ENCODE data around the gene CHRDL2.
A peak's percentile ranks its signal among the peaks of the same experiment; 100 is the strongest.

The CHRDL2 gene

DNA sequence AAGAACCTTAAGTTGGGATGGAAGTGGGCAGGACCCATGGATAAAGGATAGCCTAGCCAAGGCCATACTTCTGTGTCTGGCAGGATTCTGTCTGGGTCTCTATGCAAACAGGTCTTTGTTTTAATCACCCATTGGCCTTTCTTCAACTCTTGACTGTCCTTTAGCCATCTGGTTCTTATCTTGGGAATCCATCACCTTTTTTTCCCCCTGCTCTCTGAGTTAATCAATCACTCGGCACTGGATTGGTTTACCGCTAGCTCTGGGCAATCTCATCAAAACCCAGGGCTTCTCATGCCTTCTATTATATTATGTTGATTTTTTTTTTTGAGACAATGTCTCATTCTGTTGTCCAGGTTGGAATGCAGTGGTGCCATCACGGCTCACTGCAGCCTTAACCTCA, 15.6 kb upstream of the CHRDL2 start:
- Histone ChIP-seq H3K36me3 (ENCODE audit: insufficient read depth, low read length) (no peaks in the 10 kb centered on the region), H3K9ac (ENCODE audit: low read depth, low read length) (no peak overlapping the region), H3K4me1 (ENCODE audit: insufficient read depth, low read length) (peaks cover 18% of the 10 kb centered on the region), H3K27ac (ENCODE audit: low read depth, low read length) (no peak overlapping the region), H3K9me3 (ENCODE audit: insufficient read depth, low read depth, low read length) (peaks cover 3% of the 10 kb centered on the region; the same call in 1 of the 2 replicates), H3K27me3 (ENCODE audit: insufficient read depth, low read length) (no peaks in the 10 kb centered on the region), H3K4me3 (ENCODE audit: low read length) (no peak overlapping the region)
- WGBS = 89% methylated on average over 3 of the region's 3 CpGs

DNA sequence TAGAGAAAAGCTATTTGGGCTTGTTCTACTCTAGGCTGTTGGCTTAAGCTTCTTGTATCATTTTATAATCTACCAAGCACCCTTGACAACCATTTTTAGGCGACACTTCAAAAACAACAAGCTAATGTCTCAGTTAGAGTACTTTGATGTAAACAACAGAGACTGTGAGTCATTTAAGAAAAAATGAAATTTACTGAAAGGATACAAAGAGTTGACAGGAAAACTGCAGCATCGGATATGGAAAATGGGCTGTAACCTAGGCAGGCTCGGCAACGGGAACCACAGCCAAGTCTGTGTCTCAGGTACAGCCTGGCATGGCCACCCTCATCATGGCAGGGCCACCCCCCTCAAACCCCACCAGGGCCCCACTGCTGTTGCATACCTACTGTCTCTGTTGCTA, 13.1 kb upstream of the CHRDL2 start:
- Histone ChIP-seq H3K9ac (ENCODE audit: low read depth, low read length) (no peak overlapping the region), H3K9me3 (ENCODE audit: insufficient read depth, low read depth, low read length) (peaks cover 18% of the 10 kb centered on the region), H3K4me1 (ENCODE audit: insufficient read depth, low read length) (peaks cover 9% of the 10 kb centered on the region; the same call in 1 of the 2 replicates), H3K27ac (ENCODE audit: low read depth, low read length) (no peak overlapping the region), H3K27me3 (ENCODE audit: insufficient read depth, low read length) (no peaks in the 10 kb centered on the region), H3K36me3 (ENCODE audit: insufficient read depth, low read length) (no peaks in the 10 kb centered on the region), H3K4me3 (ENCODE audit: low read length) (no peak overlapping the region)
- WGBS = 70% methylated on average over 4 of the region's 4 CpGs

DNA sequence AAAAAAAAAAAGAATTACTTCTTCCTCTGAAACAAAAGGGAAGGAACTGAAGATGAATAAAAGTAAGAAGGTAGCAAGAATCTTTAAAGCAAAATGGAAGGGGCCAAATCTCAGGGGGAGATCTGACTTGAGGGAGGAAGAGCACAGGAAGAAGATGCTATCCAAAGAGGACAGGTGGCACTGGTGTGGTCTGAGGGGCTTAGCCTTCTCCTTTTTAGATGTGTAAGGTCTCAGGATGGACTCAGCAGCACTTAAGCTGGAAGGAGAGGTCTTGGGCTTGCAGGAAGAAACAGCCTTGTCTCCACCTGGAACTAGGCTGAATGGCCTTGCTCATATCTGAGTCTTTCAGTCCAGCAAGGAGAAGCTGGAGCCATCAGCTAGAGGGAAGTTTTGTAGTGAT, 12.4 kb upstream of the CHRDL2 start:
- peaks cover 18% of the 10 kb centered on the region for H3K9me3 ChIP-seq (ENCODE audit: insufficient read depth, low read depth, low read length)
- no peak overlapping the region for H3K27ac ChIP-seq (ENCODE audit: low read depth, low read length)

DNA sequence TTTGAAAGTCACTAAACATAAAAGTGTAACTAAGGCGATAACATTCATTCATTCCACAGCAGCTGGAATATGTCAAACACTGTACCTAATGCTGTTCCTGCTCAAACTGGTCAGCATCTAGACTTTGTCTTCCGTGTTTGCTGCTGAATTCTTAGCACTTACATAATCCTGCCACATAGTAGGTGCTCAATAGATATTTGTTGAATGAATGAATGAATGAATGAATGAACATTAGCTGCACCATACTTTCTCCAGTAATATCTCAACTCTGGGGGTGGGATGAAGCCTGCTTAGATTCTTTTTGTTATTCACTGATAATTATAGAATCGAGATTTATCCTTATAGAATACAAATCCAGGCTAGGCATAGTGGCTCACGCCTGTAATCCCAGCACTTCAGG, 10.8 kb upstream of the CHRDL2 start:
- no peak overlapping the region for H3K9ac ChIP-seq (ENCODE audit: low read depth, low read length)
- no peak overlapping the region for H3K4me3 ChIP-seq (ENCODE audit: low read length)
- no peak overlapping the region for H3K27ac ChIP-seq (ENCODE audit: low read depth, low read length)
- no peaks in the 10 kb centered on the region for H3K36me3 ChIP-seq (ENCODE audit: insufficient read depth, low read length)
- peaks cover 18% of the 10 kb centered on the region for H3K9me3 ChIP-seq (ENCODE audit: insufficient read depth, low read depth, low read length)
- H3K27me3 ChIP-seq (ENCODE audit: insufficient read depth, low read length) = no peaks in the 10 kb centered on the region
- WGBS = 95% methylated on average over 3 of the region's 4 CpGs
- H3K4me1 ChIP-seq (ENCODE audit: insufficient read depth, low read length) = no peaks in the 10 kb centered on the region

More for the DNA sequence above, 12.4 kb upstream of the CHRDL2 start:
- no peaks in the 10 kb centered on the region for H3K36me3 ChIP-seq (ENCODE audit: insufficient read depth, low read length)
- no peaks in the 10 kb centered on the region for H3K27me3 ChIP-seq (ENCODE audit: insufficient read depth, low read length)
- H3K4me3 ChIP-seq (ENCODE audit: low read length) = no peak overlapping the region
- H3K9ac ChIP-seq (ENCODE audit: low read depth, low read length) = no peak overlapping the region
- H3K4me1 ChIP-seq (ENCODE audit: insufficient read depth, low read length) = peaks cover 9% of the 10 kb centered on the region; the same call in 1 of the 2 replicates

DNA sequence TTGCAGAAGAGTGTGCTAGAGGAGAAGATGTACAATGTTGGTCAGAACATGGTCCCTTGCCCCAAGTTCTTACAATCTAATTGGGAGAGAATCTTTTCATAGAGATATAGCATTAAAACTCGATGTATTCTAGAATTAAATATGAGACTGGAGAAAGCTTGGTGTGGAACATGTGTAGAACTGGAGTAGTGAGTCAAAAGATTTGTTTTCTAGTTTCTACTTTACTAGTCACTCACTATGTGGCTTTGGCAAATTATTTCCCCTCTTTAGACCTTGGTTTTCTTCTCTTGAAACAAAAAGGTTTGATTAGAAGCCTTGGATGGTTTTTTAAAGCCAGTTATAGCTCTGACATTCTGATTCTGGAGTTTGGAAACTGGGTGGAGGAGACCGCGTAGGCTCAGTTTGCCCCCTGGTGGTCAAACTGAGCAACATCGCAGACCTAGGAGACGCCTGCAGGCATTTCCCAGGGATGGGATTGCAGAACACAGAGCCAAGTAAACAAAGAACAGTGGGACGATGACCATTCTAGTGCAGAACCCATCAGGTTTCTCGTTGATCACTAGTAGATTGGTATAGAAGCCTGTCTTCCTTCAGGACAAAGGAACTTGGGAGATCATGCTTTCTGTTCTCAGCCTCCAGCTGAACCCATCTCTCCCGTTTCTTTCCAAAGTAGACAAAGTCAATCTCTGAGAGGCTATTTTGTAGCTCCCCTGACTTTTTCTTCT, 8.5 kb upstream of the CHRDL2 start:
- peaks cover 18% of the 10 kb centered on the region for H3K9me3 ChIP-seq (ENCODE audit: insufficient read depth, low read depth, low read length)
- H3K4me3 ChIP-seq (ENCODE audit: low read length) = no peak overlapping the region
- H3K27ac ChIP-seq (ENCODE audit: low read depth, low read length) = no peak overlapping the region
- WGBS = 32% methylated on average over 7 of the region's 8 CpGs
- no peaks in the 10 kb centered on the region for H3K36me3 ChIP-seq (ENCODE audit: insufficient read depth, low read length)
- H3K27me3 ChIP-seq (ENCODE audit: insufficient read depth, low read length) = peaks cover 6% of the 10 kb centered on the region; the same call in 1 of the 2 replicates
- no peak overlapping the region for H3K9ac ChIP-seq (ENCODE audit: low read depth, low read length)
- H3K4me1 ChIP-seq (ENCODE audit: insufficient read depth, low read length) = no peaks in the 10 kb centered on the region

DNA sequence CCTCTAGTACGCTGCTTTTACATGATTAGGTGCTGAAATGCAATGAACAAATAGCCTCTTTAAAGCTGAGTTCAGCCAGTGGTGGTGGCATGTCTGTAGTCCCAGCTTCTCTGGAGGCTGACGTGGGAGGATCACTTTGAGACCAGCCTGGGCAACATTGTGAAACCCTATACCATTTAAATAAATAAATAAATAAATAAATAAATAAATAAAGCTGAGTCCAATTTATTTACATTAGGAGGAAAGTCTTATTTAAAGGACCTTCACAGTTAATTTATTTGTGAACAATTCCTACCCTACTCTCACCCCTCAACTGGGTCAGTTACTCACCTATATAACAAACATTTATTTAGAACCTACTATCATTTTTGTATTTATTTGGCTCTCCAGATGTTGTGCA, 4.8 kb upstream of the CHRDL2 start:
- no peaks in the 10 kb centered on the region for H3K36me3 ChIP-seq (ENCODE audit: insufficient read depth, low read length)
- H3K4me1 ChIP-seq (ENCODE audit: insufficient read depth, low read length) = no peaks in the 10 kb centered on the region
- H3K27me3 ChIP-seq (ENCODE audit: insufficient read depth, low read length) = peaks cover 36% of the 10 kb centered on the region
- 94% methylated on average over 1 of the region's 2 CpGs for WGBS
- H3K4me3 ChIP-seq (ENCODE audit: low read length) = no peak overlapping the region
- H3K9ac ChIP-seq (ENCODE audit: low read depth, low read length) = no peak overlapping the region
- H3K27ac ChIP-seq (ENCODE audit: low read depth, low read length) = no peak overlapping the region
- H3K9me3 ChIP-seq (ENCODE audit: insufficient read depth, low read depth, low read length) = peaks cover 10% of the 10 kb centered on the region

DNA sequence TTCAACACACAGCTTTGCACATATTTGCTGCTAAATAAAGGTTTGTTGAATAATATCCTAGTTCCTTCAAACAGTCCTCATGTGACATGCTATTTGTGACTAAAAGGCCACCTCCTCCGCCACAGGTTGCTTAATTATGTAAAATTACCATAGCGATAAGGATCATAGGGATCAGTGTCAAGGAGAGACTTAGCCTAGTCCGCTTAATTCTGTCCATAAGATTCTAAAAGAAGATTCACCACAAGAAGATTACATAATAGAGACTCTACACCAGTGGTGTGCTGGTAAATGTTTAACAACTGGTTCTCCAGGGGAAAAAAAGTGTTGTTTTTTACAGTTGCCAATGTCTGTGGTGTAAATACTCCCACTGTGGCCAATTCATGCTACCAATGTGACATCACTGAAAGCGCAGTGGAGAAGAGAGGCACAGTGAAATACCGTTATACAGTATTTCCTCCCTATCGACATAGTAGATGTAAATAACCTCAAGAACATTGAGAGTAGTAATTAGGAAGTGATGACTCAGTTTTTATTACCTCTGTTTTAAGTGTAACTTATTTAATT, 4.2 kb upstream of the CHRDL2 start:
- Histone ChIP-seq H3K36me3 (ENCODE audit: insufficient read depth, low read length) (no peaks in the 10 kb centered on the region), H3K27me3 (ENCODE audit: insufficient read depth, low read length) (peaks cover 41% of the 10 kb centered on the region), H3K27ac (ENCODE audit: low read depth, low read length) (no peak overlapping the region), H3K9ac (ENCODE audit: low read depth, low read length) (no peak overlapping the region), H3K4me3 (ENCODE audit: low read length) (no peak overlapping the region), H3K9me3 (ENCODE audit: insufficient read depth, low read depth, low read length) (peaks cover 6% of the 10 kb centered on the region), H3K4me1 (ENCODE audit: insufficient read depth, low read length) (no peaks in the 10 kb centered on the region)
- 95% methylated on average over 4 of the region's 6 CpGs for WGBS

DNA sequence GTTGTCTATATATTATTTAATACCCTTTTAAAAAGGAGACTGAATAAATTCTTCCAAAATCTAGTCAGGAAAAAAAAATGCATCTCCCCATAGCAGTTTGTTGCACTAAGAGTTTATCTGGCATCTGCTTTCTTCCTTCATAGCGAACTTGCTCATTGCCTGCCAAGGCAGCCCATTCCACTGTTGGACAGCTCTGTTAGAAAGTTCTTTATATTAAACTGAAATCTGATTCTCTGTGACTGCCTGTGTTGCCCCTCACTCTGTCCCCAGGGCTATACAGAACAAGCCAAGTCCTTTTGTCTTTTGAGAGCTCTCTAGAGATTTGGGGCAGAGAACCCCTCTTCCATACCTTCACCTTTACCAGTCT, 3.3 kb upstream of the CHRDL2 start:
- no peaks in the 10 kb centered on the region for H3K9me3 ChIP-seq (ENCODE audit: insufficient read depth, low read depth, low read length)
- WGBS = 100% methylated on average over 1 of the region's 1 CpG
- H3K4me1 ChIP-seq (ENCODE audit: insufficient read depth, low read length) = no peaks in the 10 kb centered on the region
- no peaks in the 10 kb centered on the region for H3K36me3 ChIP-seq (ENCODE audit: insufficient read depth, low read length)
- no peak overlapping the region for H3K4me3 ChIP-seq (ENCODE audit: low read length)
- no peak overlapping the region for H3K27ac ChIP-seq (ENCODE audit: low read depth, low read length)
- H3K27me3 ChIP-seq (ENCODE audit: insufficient read depth, low read length) = peaks cover 51% of the 10 kb centered on the region
- H3K9ac ChIP-seq (ENCODE audit: low read depth, low read length) = no peak overlapping the region

DNA sequence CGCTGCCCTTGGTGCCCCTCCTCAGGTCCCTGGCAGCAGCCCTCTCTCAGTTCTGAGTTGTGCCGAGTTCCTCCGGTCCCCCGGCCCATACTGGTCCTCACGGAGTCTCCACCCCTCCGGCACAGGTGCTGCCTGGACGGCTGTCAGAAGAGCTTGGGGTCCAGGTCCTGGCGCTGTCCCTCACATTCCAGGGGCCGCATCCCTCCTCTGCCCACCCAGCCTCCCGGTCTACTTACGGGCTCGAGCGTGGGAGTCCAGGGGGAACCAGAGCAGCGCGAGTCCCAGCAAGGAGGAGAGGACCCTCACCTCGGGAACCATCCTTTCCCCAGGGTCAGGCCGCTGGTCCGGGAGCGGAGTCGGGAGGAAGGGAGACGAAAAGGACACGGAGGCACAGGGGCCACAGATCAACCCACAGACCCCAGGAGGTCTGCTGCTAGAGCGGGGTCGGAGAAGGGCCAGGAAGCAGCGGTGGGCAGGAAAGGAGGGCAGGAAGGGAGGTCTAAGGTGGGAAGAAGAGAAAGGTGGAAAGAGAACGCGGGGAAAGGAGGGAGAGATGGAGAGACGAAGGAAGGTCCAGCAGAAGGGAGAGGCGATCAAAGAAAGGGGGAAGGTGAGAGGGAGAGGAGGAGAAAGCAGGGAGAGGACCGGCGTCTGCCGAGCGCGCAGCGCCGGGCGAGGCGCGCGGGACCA, 510 bp downstream of the CHRDL2 start:
- WGBS = 4% methylated on average over 40 of the region's 40 CpGs
- H3K27me3 ChIP-seq (ENCODE audit: insufficient read depth, low read length) = peaks cover 85% of the 10 kb centered on the region
- no peaks in the 10 kb centered on the region for H3K9me3 ChIP-seq (ENCODE audit: insufficient read depth, low read depth, low read length)
- H3K4me3 ChIP-seq (ENCODE audit: low read length) = peak overlapping the region; percentile 56
- no peaks in the 10 kb centered on the region for H3K36me3 ChIP-seq (ENCODE audit: insufficient read depth, low read length)
- no peak overlapping the region for H3K27ac ChIP-seq (ENCODE audit: low read depth, low read length)
- H3K4me1 ChIP-seq (ENCODE audit: insufficient read depth, low read length) = no peaks in the 10 kb centered on the region
- no peak overlapping the region for H3K9ac ChIP-seq (ENCODE audit: low read depth, low read length)

DNA sequence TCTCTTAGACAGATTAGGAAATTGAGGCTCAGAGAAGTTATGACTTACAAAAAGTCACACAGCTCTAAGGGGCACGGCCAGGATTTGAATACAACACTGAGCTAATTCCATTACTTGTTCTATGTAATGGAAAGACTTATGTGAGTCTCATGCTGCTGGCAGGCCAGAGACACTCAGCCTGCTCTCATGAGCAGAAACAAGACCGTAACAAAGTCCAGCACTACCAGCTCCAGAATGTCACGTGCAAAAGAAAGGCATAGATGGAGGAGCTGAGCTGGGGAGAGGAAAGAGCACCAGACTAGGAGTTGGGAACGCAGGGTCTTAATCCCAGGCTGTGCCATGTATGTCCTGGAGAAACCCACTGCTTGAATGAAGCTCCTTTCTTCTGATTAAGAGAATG, 1.8 kb downstream of the CHRDL2 start:
- Histone ChIP-seq H3K9me3 (ENCODE audit: insufficient read depth, low read depth, low read length) (no peaks in the 10 kb centered on the region), H3K27me3 (ENCODE audit: insufficient read depth, low read length) (peaks cover 82% of the 10 kb centered on the region), H3K4me1 (ENCODE audit: insufficient read depth, low read length) (no peaks in the 10 kb centered on the region), H3K9ac (ENCODE audit: low read depth, low read length) (no peak overlapping the region), H3K36me3 (ENCODE audit: insufficient read depth, low read length) (no peaks in the 10 kb centered on the region), H3K27ac (ENCODE audit: low read depth, low read length) (no peak overlapping the region), H3K4me3 (ENCODE audit: low read length) (no peak overlapping the region)
- WGBS = 87% methylated on average over 4 of the region's 4 CpGs

DNA sequence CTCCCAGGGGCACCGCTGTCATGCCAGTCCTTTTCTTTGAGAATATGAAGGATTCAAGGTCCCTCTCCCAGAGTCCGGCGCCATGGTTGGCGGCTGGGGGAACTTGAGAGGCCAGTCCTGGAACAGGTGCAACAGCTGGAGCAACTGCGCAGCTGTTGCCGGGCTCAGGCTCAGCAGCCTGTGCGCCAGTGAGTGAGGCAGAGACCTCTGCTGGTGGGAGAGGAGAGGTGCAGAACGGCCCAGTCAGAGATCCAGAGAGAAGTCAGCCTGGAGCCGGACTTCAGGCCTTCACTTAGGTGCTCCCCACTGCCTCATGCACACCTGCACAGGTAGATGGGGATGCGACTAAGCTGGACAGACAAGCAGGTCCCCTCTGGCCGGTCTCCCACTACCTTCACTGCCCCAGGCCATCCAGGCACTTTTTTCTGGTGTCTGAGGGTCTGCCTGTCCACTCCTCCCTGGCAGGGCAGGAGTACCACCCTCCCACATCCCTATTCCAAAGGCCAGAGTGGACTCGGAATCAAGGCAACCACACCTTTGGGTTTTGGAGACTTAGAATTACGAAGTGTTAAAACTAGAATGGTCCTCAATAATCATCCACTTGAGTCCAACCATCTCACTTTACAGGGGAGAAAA, 4.6 kb downstream of the CHRDL2 start:
- Histone ChIP-seq H3K9ac (ENCODE audit: low read depth, low read length) (no peak overlapping the region), H3K27ac (ENCODE audit: low read depth, low read length) (no peak overlapping the region), H3K27me3 (ENCODE audit: insufficient read depth, low read length) (peaks cover 75% of the 10 kb centered on the region), H3K4me3 (ENCODE audit: low read length) (no peak overlapping the region), H3K36me3 (ENCODE audit: insufficient read depth, low read length) (no peaks in the 10 kb centered on the region), H3K4me1 (ENCODE audit: insufficient read depth, low read length) (no peaks in the 10 kb centered on the region), H3K9me3 (ENCODE audit: insufficient read depth, low read depth, low read length) (no peaks in the 10 kb centered on the region)
- WGBS = 15% methylated on average over 11 of the region's 13 CpGs

Data from HUES64 (cell line).